Activated CD4-positive, alpha-beta T cell treated with anti-CD3 and anti-CD28 coated beads for 4 hours (primary cell): Measurements from ENCODE around the gene STX10.
"Not testable (repeated sequence)": the region's sequence is repeated elsewhere in the genome, so short reads cannot be mapped to it uniquely, and the experiment has no call there.

Source experiments
- DNase-seq, 2 donors: peaks; one replicate each; pipeline ENCODE4 v3.0.0-alpha.2; 2020

STX10 gene

DNA sequence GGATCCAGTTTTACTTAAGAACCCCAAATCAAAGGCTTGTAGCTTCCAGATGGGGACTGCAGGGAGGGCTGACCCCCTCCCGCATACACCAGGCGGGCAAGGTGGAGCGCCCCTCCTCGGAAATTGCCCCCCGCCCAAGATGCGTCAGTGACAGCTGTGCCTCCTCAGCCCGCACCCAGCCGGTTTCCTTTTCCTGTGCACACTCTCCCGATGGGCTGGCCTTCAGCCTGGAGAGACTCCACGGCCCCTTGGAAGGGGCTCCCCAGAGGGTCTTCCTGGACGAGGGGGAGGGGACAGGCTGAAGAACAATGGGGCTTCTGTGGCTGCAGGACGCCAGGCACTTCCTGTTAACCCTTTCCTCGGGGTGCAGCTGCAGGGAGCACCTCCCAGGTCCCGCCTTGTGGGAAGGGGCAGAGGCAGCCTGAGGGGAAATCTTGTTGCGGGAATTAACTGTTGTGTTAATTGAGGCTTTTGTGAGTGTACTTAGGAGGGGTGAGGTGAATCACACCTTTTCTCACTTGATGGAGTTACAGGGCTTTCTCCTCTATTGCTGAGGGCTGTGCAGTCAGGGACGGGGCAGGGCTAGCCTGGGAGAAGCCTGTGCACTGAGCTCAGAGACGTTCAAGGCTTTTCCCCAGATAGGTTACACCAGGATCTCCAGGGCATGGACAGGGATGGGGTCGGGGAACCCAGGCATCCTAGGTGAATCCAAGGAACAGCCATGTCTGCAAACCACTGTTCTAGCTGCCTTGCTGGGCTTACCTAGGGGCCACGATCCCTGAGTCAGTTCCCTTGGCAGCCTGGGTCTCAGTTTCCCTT, 14.4 kb upstream of the STX10 start:
- peak; percentile 29 to 34 for DNase-seq

DNA sequence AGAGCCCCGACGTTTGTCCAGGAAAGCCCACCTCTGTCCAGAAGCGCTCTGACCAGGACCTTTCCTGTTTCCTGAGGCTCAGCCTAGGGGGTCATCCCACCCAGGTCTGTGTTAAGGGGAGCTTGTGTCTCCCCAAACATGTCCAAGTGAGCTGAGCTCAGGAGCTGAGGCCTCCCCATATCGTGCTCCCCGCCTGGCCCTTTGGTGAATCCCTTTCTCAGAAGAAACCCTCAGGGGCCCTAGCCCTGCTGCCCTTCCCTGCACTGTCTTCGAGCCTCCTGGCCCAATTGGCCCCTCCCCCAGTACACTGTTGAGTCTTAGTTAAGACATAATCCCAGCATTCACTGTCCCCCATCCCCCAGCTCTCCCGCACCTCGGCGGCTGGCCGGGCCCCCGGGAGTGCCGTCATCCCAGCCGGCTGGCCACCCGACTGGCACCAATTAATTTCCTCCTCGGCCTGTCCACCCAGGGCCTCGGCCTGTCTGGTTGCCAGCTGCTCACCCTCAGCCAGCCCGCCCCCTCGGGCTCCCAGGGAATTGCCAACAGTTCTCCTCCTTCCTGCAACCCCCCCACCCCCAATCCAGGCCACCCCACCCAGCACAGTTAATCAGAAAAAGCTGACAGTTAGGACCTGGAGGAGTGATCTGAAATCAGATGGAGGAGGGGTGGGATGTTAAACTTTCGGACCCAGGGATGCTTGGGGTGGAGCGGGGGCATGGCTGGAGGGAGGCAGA, 13.6 kb upstream of the STX10 start:
- DNase-seq = peak; percentile 34 to 40

DNA sequence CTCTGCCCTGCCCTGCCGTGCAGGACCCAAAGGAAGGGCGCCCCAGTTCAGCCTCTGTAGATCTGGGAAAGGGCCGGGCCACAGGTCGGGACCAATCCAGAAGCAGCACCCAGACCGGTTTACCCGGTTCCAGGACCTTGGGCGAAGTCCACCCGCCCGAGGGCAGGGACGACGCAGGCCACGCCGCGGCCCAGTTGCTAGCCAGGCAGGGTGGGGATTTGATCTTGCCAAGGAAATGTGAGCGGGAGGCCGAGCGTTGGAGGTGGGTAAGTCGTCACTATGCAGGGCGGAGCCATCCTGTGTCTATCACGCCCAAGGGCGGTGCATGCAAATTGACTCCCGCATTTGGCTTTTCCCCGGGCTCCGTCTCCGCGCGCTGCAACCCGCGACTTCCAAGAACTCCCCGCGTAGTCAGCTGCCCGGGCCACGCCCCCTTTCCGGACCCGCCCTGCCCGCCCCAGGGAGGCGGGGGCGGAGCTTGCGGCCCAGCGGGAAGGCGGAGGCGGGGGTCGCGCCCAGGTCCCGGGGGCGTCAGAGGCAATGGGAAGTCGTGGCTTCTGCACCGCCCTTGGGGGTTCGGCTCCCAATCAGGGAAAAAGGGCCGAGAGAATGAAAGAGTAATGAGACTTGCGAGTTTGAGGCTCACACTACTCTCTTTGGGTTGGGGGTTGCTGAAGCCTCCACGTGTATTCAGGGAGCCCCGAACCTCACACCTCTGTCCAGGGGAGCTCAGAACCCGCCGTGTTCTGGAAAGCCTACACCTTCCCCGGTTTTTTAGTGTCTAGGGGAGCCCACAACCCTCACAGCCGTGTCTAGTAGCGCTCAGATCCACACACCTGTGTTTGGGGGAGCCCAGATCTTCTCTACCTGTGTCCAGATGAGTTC, 12.8 kb upstream of the STX10 start:
- DNase-seq = peak; percentile 90 to 91

DNA sequence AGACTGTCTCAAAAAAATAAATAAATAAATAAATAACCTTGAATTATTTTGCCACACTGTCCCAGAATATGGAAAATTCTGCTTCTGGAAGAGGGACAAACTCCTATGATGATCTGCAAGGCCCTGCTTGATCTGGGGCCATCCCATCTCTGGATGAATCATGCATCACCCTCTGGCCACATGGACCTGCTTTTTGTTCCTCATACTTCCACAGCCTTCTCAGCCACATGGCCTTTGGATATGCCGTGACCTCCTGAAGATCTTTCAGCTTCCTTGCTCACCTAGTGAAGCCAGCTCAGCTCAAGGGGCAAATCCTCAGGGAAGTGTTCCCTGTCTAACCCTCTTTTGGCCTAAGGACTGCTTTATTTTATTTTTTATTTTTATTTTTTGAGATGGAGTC, 10.4 kb upstream of the STX10 start:
- DNase-seq = no peak

DNA sequence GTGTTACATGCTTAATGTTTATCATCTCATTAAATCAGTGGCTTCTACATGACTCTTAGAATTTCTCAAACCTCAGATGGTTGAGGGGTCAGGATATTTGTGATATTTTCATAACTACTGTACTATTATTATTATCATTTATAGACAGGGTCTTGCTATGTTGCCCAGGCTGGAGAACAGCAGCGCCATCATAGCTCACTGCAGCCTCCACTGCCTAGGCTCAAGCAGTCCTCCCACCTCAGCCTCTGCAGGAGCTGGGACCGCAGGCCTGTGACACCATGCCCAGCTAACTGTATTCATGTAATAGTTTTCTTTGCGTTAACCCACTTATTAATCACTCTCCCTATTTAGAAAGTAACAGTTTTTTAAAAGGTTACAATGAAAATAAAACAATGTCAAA, 9.5 kb upstream of the STX10 start:
- no peak for DNase-seq

DNA sequence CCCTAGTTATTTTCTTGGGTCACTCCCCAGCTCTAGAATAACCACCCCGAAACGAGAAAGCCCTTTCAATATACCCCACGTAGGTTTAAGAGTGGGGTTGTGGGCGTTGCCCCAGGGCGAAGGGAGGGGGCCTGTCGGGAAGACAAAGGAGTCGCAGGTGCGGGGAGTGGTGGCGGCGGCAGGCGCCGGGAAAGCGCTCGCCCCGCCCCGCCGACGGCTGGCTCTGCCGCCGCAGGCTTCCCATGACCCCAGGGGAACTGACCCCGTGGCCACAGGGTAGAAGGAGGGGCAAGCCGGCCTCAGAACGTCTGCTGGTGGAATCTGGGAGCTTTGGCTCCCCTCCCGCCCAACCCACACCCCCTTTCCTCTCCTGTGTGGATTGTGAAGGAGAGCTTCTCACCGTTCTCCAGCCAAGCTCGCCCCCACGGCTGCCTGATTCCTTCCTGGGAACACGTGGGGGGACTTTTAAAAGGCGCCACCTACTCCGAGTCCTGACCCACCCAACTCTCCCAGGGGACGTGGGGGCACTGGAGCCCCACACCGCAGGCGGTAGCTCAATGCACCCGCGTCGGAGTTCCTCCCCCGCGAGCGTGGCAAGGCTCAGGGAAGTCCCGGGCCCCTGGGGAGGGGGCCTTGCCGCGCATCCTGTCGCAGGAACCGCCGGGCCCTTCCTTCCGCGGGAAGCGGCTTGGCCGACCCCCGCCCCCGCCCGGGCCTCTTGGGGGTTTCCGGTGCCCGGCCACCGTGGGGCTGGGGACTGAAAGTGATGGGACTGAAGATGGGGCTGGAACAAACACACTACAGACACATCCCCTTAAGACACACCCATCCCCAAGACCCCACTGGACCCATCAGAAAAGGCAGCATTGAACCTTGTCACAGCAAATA, 5.5 kb upstream of the STX10 start:
- DNase-seq = peak; percentile 60 to 73

DNA sequence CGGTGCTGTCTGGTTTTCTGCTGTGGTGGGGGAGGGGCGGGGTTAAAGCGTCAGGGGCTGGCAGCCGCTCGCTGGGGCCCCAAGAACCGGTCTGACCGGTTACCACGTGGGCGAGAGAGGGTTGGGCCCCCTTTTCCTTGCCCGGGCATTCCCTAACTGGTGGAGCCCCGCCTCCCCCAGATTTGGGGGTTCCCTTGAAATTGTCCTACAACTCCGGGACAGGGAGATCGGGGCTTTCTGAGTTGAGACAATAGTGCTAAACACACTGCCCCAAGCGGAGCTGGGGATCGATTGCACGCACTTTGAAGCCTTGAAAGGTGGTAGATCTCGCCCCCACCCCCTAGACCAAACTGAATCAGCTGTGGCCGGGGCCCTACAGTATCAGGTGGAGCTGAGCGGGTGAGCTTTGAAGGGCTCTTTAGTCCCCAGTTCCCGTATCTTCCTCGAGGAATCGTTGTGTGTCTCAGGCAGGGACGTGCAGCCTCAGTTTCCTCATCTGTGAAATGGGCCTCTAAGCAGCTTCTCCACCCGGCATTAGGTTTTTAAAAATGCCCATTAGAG, 4.8 kb upstream of the STX10 start:
- DNase-seq = peak; percentile 73 to 78

DNA sequence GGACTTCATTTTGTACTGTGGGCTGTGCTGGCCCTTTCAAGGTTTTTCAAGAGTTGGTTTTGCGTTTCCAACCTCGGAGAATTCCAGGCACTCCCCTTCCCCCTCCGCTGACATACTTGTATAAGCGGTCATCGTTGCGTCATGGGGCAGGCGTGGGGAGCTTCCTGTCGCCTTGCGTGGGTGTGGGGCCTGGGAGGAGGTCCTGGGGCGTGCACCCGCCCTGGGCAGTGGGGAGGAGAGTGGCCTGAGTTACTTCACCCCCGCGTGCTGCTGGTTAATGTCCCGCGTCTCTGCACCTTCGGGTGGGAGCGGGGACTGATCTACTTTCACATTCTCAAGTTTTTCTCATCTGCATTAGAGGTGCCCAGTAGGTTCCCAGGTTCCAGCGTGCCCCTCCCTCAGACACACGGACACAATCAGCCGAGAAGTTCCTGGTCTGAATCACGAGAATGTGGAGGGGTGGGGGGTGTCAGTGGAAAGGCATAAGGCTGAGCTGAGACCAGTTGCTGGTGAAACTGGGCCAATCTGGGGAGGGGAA, 4.1 kb upstream of the STX10 start:
- peak; percentile 61 to 69 for DNase-seq

DNA sequence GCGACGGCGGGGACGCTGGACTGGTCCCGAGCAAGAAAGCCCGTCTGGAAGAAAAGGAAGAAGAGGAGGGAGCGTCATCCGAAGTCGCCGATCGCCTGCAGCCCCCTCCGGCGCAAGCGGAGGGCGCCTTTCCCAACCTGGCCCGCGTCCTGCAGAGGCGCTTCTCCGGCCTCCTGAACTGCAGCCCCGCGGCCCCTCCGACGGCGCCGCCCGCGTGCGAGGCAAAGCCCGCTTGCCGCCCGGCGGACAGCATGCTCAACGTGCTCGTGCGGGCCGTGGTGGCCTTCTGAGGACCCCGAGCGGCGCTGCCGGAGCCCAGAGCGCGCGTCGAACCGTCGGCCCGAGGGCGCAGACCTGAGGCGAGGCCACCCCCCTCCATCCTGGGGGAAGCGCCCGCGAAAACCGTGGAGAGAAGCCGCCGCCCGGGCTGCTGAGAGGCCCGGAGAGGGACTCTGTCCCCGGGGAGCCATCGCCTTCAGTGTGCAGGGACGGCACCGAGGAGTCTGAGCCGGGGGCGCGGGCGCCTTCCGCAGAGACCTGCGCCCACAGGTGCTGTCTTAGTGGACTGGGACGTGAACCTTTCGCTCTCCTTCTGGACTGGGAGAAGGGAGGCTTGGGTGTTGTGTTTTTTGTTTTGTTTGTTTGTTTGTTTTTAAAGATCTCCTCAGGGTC, 3.5 kb upstream of the STX10 start:
- DNase-seq = peak in 1 of 2 donors; percentile 16

DNA sequence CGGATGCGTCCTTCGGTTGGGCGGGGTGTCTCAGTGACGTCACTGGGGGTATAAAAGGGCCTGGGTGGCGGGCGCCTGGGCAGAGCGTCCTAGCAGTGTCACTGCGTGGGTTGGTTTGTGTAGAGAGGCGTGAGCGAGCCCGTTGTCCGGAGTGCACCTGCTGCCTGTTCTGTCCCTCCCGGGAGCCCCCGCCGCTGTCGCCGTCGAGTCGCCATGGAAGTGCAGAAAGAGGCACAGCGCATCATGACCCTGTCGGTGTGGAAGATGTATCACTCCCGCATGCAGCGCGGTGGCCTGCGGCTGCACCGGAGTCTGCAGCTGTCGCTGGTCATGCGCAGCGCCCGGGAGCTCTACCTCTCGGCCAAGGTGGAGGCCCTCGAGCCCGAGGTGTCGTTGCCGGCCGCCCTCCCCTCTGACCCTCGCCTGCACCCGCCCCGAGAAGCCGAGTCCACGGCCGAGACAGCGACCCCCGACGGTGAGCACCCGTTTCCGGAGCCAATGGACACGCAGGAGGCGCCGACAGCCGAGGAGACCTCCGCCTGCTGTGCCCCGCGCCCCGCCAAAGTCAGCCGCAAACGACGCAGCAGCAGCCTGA, 2.9 kb upstream of the STX10 start:
- DNase-seq = peak; percentile 97 to 99

DNA sequence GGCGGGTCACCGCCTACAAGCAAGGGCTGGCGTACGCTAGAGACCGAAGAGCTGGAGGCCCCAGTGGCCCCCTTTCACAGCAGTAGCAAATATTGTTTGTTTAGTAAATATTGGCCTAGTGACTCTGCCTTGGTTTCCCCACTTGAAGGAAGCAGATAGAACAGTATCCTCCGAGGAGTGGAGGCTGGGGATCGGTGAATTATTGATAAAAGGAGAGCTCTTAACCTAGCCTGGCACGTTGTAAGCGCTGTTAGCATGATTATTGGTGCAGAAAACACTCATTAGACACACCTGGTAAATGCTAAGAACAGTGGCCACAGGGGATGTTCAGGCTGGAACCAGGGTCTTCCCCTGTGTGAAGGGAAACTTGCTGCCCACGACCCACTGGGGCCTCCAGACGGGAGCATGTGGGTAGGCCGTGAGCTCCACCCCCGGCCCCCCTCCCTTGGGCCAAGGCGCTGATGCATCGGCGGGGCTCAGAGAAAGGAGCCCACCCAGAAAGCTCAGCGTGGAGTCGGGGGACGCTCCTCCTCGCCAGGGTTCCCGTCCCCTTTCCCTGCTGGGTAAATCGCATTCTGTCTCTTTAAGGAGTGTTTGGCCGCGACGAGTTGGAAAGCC, 2.3 kb upstream of the STX10 start:
- no peak for DNase-seq

DNA sequence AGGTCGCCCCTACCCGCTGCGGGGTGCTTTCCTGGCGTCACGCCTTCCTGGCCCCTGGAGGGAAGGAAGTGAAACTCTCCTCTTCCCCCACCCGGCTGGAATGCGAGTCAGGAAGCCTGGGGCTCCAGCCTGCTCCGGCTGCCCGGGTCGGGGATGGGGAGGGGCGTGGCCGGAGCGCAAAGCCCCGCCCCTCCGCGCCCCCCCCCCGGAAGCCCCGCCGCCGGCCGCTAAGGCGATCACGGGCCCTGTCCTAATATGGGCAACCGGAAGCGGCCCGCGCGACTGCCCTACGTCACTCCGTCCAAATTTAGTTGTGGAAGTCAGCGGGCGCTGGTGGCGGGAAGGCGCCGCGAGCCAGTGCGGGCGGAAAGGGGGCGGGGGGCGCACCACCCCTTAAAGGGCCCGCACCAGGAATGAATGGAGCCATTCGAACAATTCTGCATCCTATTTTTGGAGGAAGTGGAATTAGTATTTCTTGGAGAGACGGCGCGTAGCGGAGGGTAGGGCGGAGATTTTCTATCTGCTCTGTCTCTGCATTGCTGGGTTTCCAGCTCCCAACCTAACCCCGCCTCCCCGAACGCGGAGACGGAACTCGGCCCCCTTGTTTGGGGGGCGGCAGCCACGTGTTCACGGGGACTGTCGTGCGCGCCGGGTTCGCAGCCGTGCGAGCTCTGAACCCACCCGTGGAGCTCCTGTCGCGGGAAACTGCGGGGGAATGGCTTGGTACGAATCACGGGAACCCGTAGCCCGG, 1.6 kb upstream of the STX10 start:
- DNase-seq = peak; percentile 94 to 95

DNA sequence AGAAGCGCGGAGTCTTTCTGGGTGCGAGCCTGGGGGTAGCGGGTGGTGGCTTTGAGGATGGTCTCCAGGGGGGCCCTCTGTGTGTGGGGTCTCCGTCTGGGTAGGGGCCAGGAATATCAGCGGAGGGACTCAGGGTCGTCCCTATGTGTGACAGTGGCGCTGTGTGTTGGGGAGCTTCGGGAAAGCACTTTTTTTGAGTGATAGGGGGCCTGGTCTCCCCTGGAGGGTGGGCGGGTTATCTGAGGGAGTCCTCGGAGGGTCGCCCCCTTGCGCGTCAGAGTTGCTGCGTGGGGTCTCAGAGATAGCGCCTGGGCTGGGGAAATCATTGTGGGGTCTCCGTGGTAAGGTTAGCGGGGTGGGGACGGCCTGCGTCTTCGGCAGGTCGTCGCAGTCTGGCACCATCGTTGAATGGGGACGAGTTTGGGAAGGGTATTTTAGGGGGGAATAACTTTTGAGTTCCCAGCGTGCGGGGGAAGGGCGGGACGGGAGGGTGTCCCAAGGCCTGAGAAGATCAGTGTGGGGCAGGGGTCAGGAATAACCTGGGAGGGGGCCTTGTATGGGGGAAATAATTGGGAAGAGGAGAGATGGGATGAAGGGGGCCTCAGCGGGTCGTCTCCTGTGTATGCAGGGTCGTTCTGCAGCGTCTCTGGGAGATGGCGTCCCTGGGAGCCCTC, 893 bp upstream of the STX10 start:
- peak; percentile 20 to 45 for DNase-seq

DNA sequence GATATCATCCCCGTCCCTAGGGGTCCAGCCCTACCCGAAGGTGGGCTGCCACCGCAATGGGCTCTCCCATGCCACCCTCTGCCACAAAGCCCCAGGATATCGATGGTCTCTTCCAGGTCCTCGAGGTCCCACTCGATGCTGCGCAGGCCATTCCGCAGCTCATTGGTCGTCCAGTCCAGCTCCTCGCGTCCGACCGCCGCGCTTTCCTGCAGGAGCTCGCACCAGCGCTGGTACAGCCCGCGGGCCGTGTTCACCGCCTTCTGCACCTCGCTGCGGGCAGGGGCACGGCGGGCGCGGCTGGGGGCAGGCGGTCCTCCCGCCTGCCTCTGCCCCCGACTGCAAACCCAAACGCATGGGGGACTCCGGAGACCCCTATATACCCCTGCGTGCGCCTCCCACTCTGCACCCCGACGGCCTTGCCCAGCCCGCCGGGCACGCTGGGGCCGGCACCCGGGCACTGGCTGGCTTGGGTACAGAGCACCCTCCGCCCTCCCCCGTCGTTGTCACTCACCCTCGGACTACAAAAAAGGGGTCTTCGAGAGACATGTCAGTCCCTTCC, 468 bp downstream of the STX10 start:
- no peak for DNase-seq

DNA sequence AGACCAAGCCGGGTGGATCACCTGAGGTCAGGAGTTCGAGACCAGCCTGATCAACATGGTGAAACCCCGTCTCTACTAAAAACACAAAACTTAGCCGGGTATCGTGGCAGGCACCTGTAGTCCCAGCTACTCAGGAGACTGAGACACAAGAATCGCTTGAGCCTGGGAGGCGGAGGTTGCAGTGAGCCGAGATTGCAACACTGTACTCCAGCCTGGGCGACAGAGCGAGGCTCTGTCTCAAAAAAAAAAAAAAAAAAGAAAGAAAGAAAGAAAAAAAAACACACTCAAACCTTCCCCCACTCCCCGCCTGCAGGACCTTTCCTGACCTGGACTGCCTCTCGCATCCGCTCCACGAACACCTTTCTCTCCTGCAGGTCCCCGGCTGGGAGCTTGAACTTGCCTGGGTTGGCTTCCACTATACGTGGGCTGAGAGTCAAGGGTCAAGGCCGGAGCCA, 975 bp downstream of the STX10 start:
- not testable (repeated sequence) for DNase-seq

DNA sequence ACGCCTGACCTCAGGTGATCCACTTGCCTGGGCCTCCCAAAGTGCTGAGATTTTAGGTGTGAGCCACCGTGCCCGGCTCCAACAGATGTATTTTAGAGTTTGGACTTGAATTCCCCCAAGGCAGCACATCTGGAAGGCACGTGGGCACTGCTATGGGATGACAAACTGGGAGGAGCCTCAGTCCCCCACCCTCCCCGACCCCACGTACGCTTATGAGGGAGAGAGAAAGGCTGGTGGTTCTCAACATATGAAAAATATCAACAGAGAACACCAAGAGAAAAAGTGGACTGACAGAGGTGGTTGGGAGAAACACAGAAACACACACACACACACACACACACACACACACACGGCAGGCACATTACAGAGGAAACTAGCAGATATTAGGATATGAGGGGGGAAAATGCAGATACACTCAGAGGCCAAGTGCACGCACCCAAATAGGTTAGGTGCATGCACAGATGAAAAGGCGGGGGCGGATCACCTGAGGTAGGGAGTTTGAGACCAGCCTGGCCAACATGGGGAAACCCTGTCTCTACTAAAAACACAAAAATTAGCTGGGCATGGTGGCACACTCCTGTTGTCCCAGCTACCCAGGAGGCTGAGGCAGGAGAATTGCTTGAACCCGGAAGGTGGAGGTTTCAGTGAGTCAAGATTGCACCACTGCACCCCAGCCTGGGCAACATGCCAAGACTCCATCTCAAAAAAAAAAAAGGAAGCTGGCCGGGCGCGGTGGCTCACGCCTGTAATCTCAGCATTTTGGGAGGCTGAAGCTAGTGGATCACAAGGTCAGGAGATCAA, 3.2 kb downstream of the STX10 start:
- no peak for DNase-seq

DNA sequence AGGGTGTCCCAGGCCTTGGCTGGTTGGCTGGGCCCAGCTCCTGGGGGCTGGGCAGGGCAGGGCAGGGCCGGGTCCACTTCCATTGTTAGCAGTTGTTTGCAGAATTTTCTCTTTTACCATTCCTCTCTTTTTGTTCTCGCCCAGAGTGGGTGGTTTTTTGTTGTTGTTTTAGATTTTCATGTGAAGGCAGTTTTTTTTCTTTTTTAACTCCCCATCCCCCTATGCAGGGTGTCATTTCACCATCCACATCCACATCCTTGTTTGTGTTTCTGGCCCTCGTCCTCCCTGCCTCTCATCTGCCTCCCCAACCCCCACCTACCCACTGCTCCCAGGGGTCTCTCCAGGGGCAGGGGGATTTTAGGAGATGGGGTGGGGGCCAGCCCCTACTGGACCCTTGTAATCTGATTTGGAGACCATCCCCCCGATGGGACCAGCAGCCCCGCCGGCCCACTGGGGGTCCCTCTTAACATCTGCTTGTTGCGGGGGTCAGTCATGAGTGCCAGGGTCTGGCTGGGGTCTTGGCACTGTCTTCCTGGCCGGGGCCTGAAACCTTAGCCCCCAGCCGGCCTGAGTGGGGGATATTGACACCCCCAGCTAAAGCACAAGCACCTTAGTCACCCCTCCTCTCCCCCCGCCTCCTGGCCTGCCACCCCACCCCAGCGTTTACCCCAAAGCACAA, 10.4 kb downstream of the STX10 start:
- no peak for DNase-seq
